Inferior parietal cortex (tissue), 1 donor: ENCODE measurements around the gene B4GALT2.

Source experiments
- DNase-seq: peaks from one replicate; pipeline ENCODE4 v3.0.0-alpha.2; 2016; ENCODE audit errors: extremely low spot score

B4GALT2 gene

DNA sequence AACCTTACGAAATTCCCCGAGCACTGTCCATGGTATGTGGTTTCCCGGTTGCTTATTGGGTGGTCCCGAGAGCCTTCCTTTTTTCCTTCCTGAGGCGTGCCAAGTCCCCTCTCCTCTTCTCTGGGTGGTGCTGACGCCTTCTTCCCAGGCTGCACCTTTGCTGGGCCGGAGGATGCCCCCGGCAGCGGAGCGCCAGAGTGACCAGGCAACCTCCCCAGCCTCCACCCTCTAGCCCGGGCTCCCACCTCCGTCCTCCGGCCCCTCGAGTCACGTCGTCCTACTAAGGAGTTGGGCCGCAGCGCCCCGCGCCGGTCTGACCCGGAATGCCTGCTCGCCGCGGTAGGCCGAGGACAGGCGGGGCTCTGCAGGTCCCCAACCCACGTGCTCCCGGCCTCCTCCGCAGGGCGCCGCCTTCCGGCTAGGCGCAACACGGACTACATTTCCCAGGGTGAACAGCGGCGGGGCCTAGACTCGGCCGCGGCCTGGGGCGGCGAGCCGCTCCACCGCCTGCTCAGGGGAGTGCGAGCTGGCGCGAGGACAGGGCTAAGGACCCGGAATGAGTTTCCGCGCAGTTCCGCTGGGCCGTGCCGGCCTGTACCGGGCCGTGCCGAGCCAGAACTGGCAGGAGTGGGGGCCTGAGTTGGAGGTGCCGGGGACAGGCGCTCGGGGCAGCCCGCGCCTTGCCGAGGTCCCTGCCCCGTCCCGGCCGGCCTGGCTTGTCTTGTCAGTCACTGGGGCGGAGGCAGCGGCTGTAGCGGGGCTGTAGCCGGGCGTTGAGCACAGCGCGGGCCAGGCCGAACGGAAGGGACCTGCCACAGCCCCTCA, 32.6 kb upstream of the B4GALT2 start, which contains the start of gene IPO13:
IPO13 (plus strand) TSS at position 715 of the 825 bp plus-strand sequence. CDS start 651 bp downstream, outside the sequence.
- DNase-seq, result peak; percentile 96

DNA sequence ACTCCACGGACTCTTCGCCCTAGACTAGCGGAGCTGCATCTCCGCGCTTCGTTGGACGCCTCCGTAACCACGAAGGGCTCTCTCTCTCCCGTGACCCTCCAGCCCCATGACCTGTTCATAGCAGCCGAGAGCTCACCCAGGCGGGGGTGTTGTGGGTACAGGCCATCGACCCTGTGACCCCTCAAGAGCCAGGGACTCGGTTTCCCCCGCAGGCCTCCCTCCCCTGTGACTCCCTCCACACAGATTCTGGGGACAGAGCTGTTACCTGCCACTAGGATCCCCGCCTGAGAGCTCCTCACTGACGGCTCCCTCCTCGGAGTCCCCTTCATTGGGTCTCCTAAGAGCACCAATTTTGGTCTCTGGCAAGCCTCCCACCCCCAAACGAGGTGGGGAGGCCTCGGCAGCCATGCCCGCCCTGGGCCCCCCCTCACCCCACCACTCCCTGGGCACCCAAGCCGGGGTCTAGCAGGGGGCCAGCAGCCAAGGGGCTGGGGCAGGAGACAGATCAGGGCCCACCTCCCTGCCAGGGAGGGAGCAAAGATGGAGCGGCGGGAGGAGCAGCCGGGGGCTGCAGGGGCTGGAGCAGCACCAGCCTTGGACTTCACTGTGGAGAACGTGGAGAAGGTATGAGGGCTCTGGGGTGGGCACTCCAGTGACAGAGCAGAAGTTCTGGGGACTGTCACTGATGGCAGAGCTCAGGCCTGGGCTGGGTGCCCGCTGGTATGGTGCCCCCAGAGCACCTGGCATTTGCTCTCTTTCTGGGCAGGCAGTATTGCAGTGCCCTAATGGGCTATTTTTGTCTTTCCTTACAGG, 31.7 kb upstream of the B4GALT2 start:
- DNase-seq, result no peak

DNA sequence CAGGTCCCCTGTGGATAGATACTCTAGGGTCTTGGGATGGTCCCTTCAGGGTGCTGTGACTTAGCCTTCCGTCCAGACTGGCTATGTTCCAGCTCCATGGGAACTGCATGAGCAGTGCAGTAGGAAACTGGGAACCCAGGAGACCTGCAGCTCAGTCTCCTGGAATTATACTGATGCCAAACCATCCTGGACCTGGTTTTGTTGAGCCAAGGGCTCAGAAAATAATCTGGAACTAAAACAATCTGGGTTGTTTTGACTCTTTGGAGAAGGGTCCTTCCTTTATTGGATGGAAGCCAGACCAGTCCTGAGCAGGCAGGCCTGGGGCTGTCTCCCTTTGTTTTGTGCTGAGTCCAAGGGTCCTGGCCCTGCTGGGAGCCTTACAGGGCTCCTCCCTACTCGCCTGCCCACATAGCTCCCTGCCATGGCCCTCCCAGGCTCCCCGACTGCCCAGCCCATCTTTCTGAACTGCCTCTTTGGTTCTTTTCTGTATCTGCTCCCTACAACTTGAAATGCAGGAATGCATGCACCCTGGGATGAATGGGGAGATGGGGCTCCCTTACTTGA, 31.1 kb upstream of the B4GALT2 start:
- DNase-seq, result no peak

DNA sequence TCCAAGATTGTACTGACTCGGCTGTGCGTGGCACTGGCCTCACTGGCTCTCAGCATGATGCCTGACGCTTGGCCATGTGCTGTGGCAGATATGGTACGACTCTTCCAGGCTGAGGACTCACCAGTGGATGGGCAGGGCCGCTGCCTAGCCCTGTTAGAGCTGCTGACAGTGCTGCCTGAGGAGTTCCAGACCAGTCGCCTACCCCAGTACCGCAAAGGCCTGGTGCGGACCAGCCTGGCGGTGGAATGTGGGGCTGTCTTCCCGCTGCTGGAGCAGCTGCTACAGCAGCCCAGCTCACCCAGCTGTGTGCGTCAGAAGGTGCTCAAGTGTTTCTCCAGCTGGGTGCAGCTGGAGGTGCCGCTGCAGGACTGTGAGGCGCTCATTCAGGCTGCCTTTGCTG, 29.3 kb upstream of the B4GALT2 start:
- no peak for DNase-seq

DNA sequence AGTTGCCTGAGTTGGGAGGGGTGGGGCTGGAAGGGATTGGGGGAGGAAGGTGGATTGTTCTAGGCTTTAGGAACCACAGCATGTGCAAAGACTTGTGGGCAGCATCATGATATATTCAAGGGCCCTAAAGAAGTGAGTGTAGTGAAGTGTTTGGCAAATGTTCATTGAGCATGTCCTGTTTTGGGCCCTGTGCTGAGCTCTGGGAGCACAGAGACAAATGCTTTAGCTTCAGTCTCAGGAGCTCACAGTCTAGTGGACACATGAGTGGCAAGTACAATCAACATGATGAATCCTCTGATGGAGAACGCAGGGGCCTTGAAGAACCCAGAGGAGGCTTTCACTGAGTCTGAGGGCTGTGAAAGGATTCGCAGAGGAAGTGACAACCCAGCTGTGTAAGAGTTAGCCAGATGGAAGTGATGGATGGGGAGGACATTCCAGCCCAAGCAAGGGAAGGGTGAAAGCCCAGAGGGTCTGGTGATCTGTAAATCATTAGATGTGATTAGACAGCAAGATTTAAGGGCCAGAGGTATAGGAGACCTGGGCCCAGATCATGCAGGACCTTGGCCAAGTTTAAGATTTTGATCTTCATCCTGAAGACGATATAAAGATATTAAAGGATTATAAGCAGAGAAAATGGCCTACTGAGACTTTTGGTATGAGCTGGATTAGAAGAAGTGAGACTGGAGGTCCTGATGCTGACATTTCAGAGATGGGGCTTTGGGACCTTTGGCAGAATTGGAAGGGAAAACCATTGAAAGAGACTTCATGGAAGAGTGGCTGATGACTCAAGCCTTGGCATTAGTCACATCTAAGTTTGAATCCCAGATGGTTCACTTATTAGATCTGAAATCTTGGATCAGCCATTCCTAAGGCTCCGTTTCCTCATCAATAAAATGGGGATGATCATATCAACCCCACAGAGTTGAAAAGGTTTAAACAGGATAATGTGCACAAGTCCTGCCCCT, 27.7 kb upstream of the B4GALT2 start:
- DNase-seq, result no peak

DNA sequence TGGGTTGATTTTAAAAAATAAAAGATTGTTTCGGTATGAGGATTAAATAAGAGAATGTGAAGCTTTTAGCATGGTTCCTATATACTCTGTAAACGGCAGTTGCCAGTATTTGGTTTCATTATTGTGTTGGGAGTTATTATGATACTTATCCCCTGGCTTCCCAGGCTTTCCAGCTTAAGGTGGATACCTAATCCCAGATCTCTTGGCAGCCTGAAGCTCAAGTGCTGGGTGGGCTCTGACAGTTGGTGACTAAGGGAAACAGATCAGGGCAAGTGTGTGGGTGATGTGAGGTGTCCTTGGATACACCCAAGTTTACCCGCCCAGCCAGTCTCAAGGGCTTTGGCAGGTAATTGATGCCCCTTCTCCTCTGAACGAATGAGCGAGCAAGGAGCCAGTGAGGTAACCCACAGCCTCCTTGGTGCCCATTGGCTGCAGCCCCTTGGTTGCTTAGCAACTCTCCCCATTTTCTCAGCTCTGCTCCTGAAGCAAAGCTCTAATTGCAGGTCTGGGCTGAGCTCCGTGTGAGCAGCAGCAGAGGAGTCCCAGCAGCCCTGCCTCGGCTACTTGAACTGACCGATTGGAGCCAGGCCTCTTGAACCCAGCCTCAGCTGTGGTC, 26.2 kb upstream of the B4GALT2 start:
- DNase-seq, result no peak

DNA sequence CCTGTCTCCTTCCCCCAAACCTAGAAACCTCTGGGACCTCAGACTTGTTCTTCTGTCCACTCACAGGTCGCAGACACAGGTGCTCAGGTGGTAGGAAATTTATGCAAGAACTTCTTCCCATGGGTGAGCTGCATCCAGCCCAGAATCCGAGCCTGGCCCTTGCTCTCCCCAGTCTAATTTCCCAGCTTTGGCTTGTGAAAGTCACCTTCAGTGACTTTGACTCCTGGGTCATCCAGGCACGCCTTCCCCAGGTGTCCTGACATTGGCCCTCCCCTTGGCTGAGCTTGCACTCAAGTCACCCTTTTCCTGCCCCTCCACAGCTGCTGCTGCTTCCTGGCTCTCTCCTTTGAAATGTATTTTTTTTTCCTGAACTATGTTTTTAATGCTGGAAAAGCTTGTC, 25.6 kb upstream of the B4GALT2 start:
- no peak for DNase-seq

DNA sequence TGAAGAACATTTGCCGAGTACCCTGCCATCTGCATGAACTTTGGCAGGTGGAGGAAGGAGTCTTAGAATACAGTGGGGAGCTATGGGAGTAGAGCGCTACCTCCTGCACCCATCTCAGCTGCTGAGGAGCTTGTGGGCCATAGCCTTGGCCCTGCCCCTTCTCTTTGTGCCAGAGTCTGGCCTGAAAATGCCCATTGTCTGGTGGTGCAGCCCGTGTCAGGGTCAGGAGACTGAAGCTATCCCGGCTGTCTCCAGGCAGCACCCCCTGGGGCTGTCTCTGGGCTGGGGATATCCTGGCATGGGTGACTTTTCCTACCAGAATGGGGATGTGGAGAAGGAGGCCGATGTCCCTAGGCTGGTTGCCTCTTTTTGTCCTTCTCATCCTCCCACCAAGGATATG, 25.0 kb upstream of the B4GALT2 start:
- DNase-seq, result peak; percentile 76

DNA sequence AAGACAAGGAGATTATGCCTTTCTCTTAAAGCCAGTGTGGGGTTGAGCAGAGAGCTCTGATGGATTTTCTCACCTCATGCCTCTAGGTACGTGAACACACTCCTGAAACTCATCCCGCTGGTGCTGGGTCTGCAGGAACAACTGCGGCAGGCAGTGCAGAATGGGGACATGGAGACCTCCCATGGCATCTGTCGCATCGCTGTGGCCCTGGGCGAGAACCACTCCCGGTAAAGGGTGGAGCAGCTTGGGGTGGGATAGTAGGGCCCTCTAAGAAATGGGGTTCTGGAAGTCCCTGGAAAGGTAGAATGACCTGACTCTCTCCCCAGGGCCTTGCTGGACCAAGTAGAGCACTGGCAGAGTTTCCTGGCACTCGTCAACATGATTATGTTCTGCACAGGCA, 22.8 kb upstream of the B4GALT2 start:
- DNase-seq, result no peak

DNA sequence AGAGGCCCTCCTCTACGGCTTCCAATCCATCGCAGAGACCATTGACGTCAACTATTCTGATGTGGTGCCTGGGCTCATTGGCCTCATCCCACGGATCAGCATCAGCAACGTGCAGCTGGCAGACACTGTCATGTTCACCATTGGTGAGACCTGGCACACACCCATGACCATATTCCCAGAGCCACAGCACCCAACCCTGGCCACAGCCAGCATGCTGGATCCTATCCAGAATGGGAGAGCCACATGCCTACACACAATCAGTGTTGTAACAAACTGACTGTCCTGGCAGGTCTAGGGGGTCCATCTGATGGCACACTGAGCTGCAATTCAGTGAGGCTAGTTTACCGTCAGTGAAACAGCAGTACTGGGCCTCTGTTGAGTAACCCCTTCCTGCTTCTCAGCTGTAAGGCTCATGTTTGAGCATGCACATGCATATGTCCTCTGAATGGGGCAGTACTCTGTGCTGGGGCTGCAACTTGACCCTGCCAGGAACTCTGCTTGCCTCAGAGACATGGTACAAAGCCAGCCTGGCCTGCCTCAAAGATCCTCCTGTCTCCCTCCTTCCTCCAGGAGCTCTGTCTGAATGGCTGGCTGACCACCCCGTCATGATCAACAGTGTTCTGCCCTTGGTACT, 21.5 kb upstream of the B4GALT2 start:
- no peak for DNase-seq

DNA sequence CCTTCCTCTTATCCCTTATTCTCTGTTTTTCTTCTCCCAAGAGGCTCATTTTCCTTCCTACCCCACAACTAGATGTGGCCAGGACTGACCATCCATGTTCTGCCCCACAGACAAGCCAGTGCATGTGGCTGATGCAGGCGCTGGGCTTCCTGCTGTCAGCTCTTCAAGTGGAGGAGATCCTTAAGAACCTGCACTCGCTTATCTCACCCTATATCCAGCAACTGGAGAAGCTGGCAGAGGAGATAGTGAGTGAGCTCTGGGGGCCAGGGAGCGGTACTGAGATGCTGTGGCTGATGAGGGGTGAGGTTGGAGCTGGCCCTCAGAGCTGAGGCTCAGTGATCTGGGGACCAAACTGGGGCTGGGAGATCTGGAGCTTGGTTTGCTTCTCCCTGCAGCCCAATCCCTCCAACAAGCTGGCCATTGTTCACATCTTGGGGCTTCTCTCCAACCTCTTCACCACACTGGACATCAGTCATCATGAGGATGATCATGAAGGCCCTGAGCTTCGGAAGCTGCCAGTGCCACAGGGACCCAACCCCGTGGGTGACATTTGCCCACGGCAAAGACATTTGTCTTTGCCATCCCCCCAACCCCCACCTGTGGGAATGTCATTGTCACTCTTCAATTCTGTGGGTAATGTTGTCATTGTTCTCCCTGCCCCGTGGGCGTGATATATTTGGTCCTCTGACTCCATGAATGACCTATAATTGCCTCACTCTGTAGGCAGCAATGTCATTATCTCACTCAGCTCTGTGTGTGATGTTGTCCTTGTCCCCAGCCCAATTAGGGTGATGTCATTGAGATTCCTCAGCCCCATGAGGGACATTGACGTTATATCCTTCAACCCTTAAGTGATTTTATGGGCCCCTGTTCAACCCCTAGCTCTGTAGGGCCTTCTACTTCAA, 20.4 kb upstream of the B4GALT2 start:
- no peak for DNase-seq

DNA sequence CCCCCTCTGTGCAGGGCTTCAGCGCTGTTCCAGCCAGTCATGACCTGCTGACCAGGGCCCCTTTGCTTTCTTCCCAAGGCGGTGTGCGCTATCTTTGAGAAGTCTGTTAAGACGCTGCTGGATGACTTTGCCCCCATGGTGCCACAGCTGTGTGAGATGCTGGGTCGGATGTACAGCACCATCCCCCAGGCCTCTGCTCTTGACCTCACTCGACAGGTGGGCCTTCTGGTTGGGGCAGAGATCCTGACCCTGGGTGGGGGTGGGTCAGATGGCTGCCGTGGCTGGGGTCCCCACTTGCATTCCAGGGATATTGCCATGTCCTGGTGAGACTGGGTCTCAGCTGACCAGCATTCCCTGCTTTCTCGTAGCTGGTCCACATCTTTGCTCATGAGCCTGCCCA, 18.2 kb upstream of the B4GALT2 start:
- no peak for DNase-seq

DNA sequence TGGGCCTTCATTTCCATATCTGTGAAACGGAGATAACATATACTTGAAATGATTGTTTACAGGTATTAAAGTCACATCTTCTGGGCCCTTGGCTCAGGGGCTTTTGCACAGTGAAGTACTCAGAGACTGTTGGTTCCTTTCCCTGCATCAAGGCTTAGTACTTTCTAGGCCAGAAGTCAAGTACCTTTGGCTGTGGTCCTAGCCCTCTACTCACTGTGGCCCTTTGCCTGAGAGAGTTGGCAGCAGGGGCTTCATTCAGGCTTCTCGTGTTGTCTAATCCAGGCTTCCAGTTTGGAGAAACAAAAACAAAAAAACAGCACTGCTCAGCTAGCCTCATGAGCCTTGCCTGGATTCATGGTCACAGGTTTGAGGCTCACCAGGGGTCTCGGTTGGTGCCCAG, 17.3 kb upstream of the B4GALT2 start:
- DNase-seq, result no peak

DNA sequence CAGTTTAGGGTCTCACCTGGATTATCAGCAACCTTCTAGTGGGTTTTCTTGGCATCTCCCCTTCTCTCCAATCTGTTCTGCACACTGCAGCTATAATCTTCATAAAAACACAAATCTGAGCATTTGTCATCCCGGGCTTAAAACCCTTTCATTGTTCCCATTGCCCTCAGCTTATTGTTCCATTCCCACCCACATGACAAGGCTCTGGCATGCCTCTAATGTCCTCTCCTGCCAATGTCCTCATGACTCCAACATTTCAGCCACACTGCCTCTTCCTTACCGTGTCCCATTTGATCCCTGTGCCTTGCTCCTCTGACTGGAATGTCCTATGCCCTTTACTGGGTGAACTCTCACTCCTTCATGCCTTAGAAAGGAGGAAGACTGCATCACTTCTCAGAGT, 16.7 kb upstream of the B4GALT2 start:
- DNase-seq, result peak; percentile 69

DNA sequence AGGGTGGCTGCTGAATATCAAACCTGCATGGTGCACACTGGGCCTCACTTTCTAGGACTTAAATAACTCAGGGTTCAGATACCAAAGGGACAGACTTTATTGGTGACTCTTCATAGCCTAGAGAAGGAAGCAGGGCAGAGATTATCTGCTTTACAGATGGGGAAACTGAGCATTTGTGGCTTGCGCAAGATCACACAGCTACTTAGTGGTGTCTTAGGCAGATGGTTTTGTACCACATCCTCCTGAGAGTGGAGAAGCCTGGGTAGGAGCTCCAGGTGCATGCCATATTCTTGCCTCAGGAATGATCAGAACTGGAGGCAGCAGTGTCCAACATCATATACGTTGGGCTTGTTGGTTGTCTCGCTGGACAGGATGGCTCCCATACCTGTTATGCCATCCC, 16.0 kb upstream of the B4GALT2 start:
- no peak for DNase-seq

DNA sequence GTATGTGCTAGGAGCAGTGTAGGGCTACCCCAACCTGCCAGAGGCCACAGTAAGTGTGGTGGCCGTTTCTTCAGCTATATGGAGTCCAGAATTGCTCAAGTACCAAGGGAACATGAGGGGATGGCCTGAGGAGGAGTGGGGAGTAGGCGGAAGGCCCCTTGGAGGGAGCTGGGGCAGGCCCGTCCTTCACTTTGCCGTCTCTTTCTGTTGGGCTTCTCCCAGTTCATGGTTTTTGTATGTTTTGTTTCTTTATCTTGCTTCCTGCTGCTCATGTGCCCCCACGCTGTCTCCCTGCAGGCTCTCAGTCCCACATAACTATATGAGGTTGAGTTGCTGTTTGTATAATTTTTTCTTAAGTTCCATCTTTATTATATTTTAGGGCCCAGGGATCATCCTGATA, 15.1 kb upstream of the B4GALT2 start:
- DNase-seq, result no peak

DNA sequence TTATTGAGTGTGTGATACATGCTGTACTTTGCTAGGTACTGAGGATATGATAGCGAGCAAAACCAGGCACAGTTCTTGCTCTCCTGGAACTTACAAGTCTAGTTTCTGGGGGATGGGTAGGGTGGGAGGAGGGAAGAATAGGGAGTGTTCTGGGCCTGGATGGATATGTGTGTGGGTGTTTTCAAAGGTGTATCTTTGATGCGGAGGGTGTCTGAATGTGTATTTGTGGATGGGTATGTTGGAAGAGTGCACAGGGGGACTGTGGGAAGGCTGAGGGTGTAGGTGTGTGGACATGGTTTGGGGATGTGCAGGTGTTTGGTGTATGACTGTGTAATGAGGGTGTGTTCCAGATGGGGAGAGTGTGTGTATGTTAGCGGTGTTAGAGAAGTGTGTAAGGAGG, 13.7 kb upstream of the B4GALT2 start:
- DNase-seq, result no peak

DNA sequence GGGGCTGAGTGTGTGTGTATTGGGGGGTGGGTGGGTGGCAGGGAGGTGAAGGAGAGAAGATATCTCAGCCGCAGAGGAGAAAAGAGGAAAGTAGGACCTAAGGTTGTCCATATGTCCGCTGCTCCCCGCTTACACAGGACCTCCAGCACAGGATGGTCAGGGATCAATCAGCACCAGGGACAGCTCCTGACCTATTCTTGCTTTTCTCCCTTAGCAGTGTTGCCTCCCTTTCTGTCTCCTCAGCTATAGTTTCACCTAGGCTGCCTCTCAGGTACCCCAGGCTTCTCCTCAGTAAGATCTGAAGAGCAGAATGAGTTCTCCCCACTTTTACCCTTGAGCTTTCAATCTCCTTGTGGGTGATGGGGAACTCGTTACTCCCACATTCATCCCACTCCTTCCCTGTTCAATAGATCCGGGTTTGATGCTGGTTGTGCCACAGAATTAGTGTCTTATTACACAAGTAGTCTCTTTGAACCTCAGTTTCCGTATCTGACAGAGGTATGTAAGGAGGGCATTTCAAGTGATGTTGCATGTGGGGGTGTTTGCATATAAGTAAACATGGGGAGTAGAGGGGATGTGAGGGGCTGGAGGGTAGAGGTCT, 10.6 kb upstream of the B4GALT2 start:
- DNase-seq, result no peak

DNA sequence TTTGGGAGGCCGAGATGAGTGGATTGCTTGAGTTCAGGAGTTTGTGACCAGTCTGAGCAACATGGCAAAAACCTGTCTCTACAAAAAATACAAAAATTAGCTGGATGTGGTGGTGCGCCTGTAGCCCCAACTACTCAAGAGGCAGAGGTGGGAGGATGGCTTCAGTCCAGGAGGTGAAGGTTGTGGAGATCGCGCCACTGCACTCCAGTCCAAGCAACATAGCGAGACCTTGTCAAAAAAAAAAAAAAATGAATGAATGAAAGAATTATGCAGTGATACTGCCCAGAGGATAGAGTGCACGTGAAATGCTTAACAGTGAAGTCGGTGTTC, 9.6 kb upstream of the B4GALT2 start:
- DNase-seq, result no peak
